ENCODE data around the gene TMEM72.

The TMEM72 gene

GRCh38 chr10:44907556-44907955 lies 3.6 kb upstream of the TMEM72 start:
- no peak overlapping the region for H3K4me3 ChIP-seq (replicated peaks; ENCODE audit: low read depth, low read length)
- TF ChIP-seq CTCF (IDR thresholded peaks at IDR 0.05; ENCODE audit: low read depth, low read length, missing control alignments) = no peak
- no peak for DNase-seq (ENCODE audit: extremely low read depth, low read depth)

- TF ChIP-seq CTCF (IDR thresholded peaks at IDR 0.05; ENCODE audit: low read depth, low read length, missing control alignments) = no peak
- DNase-seq (ENCODE audit: extremely low read depth, low read depth) = peak; percentile 37
- H3K4me3 ChIP-seq (replicated peaks; ENCODE audit: low read depth, low read length) = no peak overlapping the region
These were observed 2.9 kb upstream of the TMEM72 start for GRCh38 chr10:44908066-44908749.

- DNase-seq (ENCODE audit: extremely low read depth, low read depth) = no peak
- TF ChIP-seq CTCF (IDR thresholded peaks at IDR 0.05; ENCODE audit: low read depth, low read length, missing control alignments) = no peak
- no peak overlapping the region for H3K4me3 ChIP-seq (replicated peaks; ENCODE audit: low read depth, low read length)
These were observed 2.1 kb upstream of the TMEM72 start for GRCh38 chr10:44908936-44909630.

GRCh38 chr10:44909910-44910309 lies 1.2 kb upstream of the TMEM72 start:
- TF ChIP-seq CTCF (IDR thresholded peaks at IDR 0.05; ENCODE audit: low read depth, low read length, missing control alignments) = no peak
- no peak for DNase-seq (ENCODE audit: extremely low read depth, low read depth)
- no peak overlapping the region for H3K4me3 ChIP-seq (replicated peaks; ENCODE audit: low read depth, low read length)

- no peak for TF ChIP-seq CTCF (IDR thresholded peaks at IDR 0.05; ENCODE audit: low read depth, low read length, missing control alignments)
- no peak overlapping the region for H3K4me3 ChIP-seq (replicated peaks; ENCODE audit: low read depth, low read length)
- DNase-seq (ENCODE audit: extremely low read depth, low read depth) = no peak
These were observed 535 bp upstream of the TMEM72 start for GRCh38 chr10:44910602-44911001.

GRCh38 chr10:44911951-44912350 lies 814 bp downstream of the TMEM72 start:
- no peak for DNase-seq (ENCODE audit: extremely low read depth, low read depth)
- TF ChIP-seq CTCF (IDR thresholded peaks at IDR 0.05; ENCODE audit: low read depth, low read length, missing control alignments) = no peak
- H3K4me3 ChIP-seq (replicated peaks; ENCODE audit: low read depth, low read length) = no peak overlapping the region
